ENCODE results near the gene CHST3. TPM values are rescaled to one million over a fixed set of nuclear protein-coding genes. Genes with fewer than 3 reads are reported as not detected.
A peak's percentile ranks its signal among the peaks of the same experiment; 100 is the strongest.

CHST3 gene
- polyA plus RNA-seq, 2 of the 4 experiments (the other 2 are of a cell fraction): 12.8 to 23.1 TPM

- ATAC-seq (no peak), DNase-seq (ENCODE audit: low read depth in 1 of 2, low spot score in 1 of 2) (no peak), FAIRE-seq (no peak)
- Histone ChIP-seq H3K4me1 (peaks cover 37% of the 10 kb centered on the region), H3K27ac (no peak overlapping the region; a peak in 1 of 6 replicates), H3K4me3 (no peak overlapping the region), H3K9me3 (no peaks in the 10 kb centered on the region), H3K4me2 (no peak overlapping the region)
- no peak for TF ChIP-seq ESRRA (IDR thresholded peaks at IDR 0.05; ENCODE audit: borderline replicate concordance, low read length)
- 85% methylated on average over 13 of the region's 13 CpGs for WGBS (ENCODE audit: missing lambda C conversion rate)
- ChIA-PET POLR2A (no interaction called here), CTCF (interaction anchor here (1.2 to 6.6 kb wide), 4 partner anchors 11 to 52 kb away, joined by 4 to 42 read pairs (median 15); no protein-coding TSS in a partner anchor)
These were observed 32.6 kb downstream of the CHST3 start for GRCh38 chr10:71996592-71997371.

- WGBS (ENCODE audit: missing lambda C conversion rate): 44% methylated on average over 14 of the region's 14 CpGs
- Histone ChIP-seq H3K4me1 (peaks cover 37% of the 10 kb centered on the region), H3K9me3 (no peaks in the 10 kb centered on the region), H3K4me3 (no peak overlapping the region), H3K27ac (peak overlapping the region; percentile 39 to 82; a peak in 5 of 6 replicates), H3K4me2 (peak overlapping the region; percentile 66)
- peak; percentile 35 to 53; a peak in 5 of 6 replicates for ATAC-seq
- DNase-seq (ENCODE audit: low read depth in 1 of 2, low spot score in 1 of 2): no peak
- TF ChIP-seq KDM5A (IDR thresholded peaks at IDR 0.05): no peak
- no peak for TF ChIP-seq ZNF302 (CRISPR knock-in tag; IDR thresholded peaks at IDR 0.05)
- no peak for TF ChIP-seq HEYL (CRISPR knock-in tag; IDR thresholded peaks at IDR 0.05)
- no peak for TF ChIP-seq KDM1A (IDR thresholded peaks at IDR 0.05; ENCODE audit: low read depth)
- no peak for TF ChIP-seq EP300 (IDR thresholded peaks at IDR 0.05)
- TF ChIP-seq ATOH8 (CRISPR knock-in tag; IDR thresholded peaks at IDR 0.05; ENCODE audit: low read depth): no peak
- TF ChIP-seq MAX (IDR thresholded peaks at IDR 0.05): no peak
- no peak for TF ChIP-seq CHD4 (IDR thresholded peaks at IDR 0.05; ENCODE audit: borderline replicate concordance)
- TF ChIP-seq RNF2 (IDR thresholded peaks at IDR 0.05; ENCODE audit: borderline replicate concordance, low read depth): no peak
- no peak for TF ChIP-seq REST (IDR thresholded peaks at IDR 0.05)
- no peak for TF ChIP-seq FOSL2 (IDR thresholded peaks at IDR 0.05)
- no peak for TF ChIP-seq FOSL2 (CRISPR knock-in tag; IDR thresholded peaks at IDR 0.05)
- TF ChIP-seq FOSB (CRISPR knock-in tag; IDR thresholded peaks at IDR 0.05): no peak
- TF ChIP-seq CTCF (IDR thresholded peaks at IDR 0.05): no peak
- CTCF ChIA-PET: interaction anchor here (0.6 to 6.6 kb wide), 6 partner anchors 39 to 187 kb away, joined by 3 to 42 read pairs (median 8); no protein-coding TSS in a partner anchor
- no peak for FAIRE-seq
- POLR2A ChIA-PET: interaction anchor here (0.5 to 1.2 kb wide), 2 partner anchors 22 to 30 kb away, joined by 3 to 4 read pairs; no protein-coding TSS in a partner anchor
These were observed 34.1 kb downstream of the CHST3 start for GRCh38 chr10:71998119-71998839.

Measured in A549 (cell line).